Pancreas (tissue), 10 donors: ENCODE data around the gene DPPA2. TPM values are rescaled to one million over a fixed set of nuclear protein-coding genes. Genes with fewer than 3 reads are reported as not detected.

Experiments
- ATAC-seq, 4 donors: fragments of 200-7000 bp; cut with Tn5 transposase; one replicate each; pipeline versions ENCODE4 v1.8.0 to v1.9.1; 2020; ENCODE audit warnings: mild to moderate bottlenecking in 4 of 4, moderate library complexity in 4 of 4
- DNase-seq, 6 donors: peaks; one replicate each; pipeline ENCODE4 v3.0.0-alpha.2; 2020
- FAIRE-seq: peaks from 2 replicates; lab custom pipeline; 2012; peaks lifted over from hg19 to GRCh38; lab: Jason Lieb, UNC
- H3K27ac ChIP-seq, 4 donors: fragments of 200-600 bp; sonication (generic); 1 replicate in 3 of 4; 2 replicates in 1 of 4; pipeline versions ENCODE4 v1.5.0 to v1.8.0; 2020
- H3K27me3 ChIP-seq, 4 donors: fragments of 200-600 bp; one replicate each; pipeline ENCODE4 v1.8.0; 2021
- H3K36me3 ChIP-seq, 3 donors: fragments of 200-600 bp; sonication (generic) in 1 of 3; one replicate each; pipeline versions ENCODE4 v1.5.0 to v1.8.0; 2020 to 2021
- H3K4me1 ChIP-seq, 3 donors: fragments of 200-600 bp; one replicate each; pipeline ENCODE4 v1.8.0; 2021
- H3K4me3 ChIP-seq, 4 donors: fragments of 200-600 bp; sonication (generic) in 2 of 4; one replicate each; pipeline versions ENCODE4 v1.5.0 to v1.8.0; 2020 to 2021
- H3K9me3 ChIP-seq, 4 donors: fragments of 200-600 bp; one replicate each; pipeline ENCODE4 v1.8.0; 2021
- WGBS, 2 donors: extraction: QIAGEN DNeasy Blood & Tissue Kit; methylation state at CpG; one replicate each; pipeline ENCODE4 v1.1.7; 2013; 5-methylcytosine and 5-hydroxymethylcytosine counted together
- intact Hi-C, 3 donors: fragments of 100-400 bp; cut with DNase I; formaldehyde crosslinking; loops; one replicate each; pipeline versions ENCODE4 v1.11.1 to v1.14.2; 2022
- polyA plus RNA-seq, 2 donors: library from polyadenylated mRNA; stranded (reverse); fragments of 200-250 nt; gene quantifications; one replicate each; pipeline ENCODE4 v1.2.3, GENCODE V29; 2013
- total RNA-seq, 6 donors: library from RNA; stranded (reverse); fragmentation: NEBNext Ultra II Directional in 4 of 6; extraction: Animal tissue kit (Norgen Biotek cat#: 25700) in 4 of 6; gene quantifications; one replicate each; pipeline versions ENCODE4 v1.2.1 to v1.2.4, GENCODE V29; 2021 to 2023
- TF ChIP-seq, protein P1 (sequence below), 4 donors: fragments of 200-600 bp; sonication (generic) in 3 of 4; IDR thresholded peaks; one replicate each; pipeline versions ENCODE4 v1.5.0 to v1.8.0; 2021; ENCODE audit warnings: antibody characterized with exemption in 4 of 4
- donor health status: healthy with polysubstance abuse.
- donor health status: DM: no; HTN: no; CAD: no; lungs with moderate emphysema.
- donor health status: DM: no; HTN: no; CAD: no.
- donor health status: control.
- donor health status: control.
- donor health status: Bipolar disorder and iron deficiency.
- donor health status: DM: yes; HTN: yes; CAD: no.
- donor health status: DM: no; HTN: no; CAD: no.
- donor health status: DM: no; HTN: no; CAD: no.
- donor health status: DM: yes; HTN: yes; CAD: no.

The DPPA2 gene
- total and polyA plus RNA-seq, 8 donors, result not detected

DNA sequence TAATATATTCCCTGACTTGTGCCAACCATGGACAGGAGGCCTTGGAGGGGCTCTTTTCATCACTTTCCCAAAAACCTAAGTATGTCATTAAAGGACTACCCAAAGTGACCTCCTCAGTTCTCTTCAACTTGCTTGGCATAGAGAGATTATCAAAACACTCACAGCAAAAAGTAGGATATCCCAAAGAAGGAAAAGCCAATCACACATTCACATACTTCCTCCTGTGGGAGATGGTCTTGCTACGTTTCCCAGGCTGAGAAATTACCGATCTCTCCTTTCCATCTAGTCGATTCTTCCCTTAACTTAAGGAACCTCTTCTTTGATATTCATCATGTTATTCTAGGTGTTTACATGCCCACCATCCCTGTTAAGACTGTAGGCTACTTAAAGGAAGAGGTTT, 11.9 kb upstream of the DPPA2 start:
- intact Hi-C loops, result no loop called here
- DNase-seq (no peak), FAIRE-seq (no peak), ATAC-seq (no peak)
- WGBS, 2 donors, result 63 to 73% methylated on average over 3 of the region's 3 CpGs
- Histone ChIP-seq H3K27ac (no peak overlapping the region), H3K4me3 (no peak overlapping the region), H3K9me3 (no peaks in the 10 kb centered on the region), H3K27me3 (no peaks in the 10 kb centered on the region), H3K36me3 (no peaks in the 10 kb centered on the region), H3K4me1 (no peaks in the 10 kb centered on the region)
- TF ChIP-seq, protein P1, sequence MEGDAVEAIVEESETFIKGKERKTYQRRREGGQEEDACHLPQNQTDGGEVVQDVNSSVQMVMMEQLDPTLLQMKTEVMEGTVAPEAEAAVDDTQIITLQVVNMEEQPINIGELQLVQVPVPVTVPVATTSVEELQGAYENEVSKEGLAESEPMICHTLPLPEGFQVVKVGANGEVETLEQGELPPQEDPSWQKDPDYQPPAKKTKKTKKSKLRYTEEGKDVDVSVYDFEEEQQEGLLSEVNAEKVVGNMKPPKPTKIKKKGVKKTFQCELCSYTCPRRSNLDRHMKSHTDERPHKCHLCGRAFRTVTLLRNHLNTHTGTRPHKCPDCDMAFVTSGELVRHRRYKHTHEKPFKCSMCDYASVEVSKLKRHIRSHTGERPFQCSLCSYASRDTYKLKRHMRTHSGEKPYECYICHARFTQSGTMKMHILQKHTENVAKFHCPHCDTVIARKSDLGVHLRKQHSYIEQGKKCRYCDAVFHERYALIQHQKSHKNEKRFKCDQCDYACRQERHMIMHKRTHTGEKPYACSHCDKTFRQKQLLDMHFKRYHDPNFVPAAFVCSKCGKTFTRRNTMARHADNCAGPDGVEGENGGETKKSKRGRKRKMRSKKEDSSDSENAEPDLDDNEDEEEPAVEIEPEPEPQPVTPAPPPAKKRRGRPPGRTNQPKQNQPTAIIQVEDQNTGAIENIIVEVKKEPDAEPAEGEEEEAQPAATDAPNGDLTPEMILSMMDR (IDR thresholded peaks at IDR 0.05), result no peak

DNA sequence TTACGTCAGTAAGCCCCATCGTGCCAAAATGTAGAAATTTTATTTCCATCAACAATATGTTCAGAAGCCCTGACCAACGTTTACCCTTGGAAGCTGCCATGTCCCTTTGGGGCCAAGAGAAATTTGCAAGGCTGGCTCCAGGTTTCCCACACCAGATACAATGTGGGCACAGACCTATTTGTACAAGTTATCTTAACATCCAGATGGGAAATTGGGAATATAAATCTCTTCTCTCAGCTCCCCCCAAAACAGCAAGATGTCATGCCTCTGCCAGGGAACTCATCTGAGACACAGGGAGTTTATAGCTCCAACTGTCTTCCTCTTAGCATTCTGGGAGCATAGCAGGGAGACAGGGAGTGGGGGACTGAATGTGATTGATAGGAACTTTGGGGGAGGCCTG, 9.3 kb upstream of the DPPA2 start:
- DNase-seq (no peak), ATAC-seq (no peak), FAIRE-seq (no peak)
- Histone ChIP-seq H3K36me3 (no peaks in the 10 kb centered on the region), H3K27me3 (no peaks in the 10 kb centered on the region), H3K4me3 (no peak overlapping the region), H3K9me3 (no peaks in the 10 kb centered on the region), H3K4me1 (no peaks in the 10 kb centered on the region), H3K27ac (no peak overlapping the region)
- intact Hi-C loops, result no loop called here
- 47 to 56% methylated on average over 3 of the region's 3 CpGs for WGBS, 2 donors
- TF ChIP-seq, protein P1 (IDR thresholded peaks at IDR 0.05), result no peak

DNA sequence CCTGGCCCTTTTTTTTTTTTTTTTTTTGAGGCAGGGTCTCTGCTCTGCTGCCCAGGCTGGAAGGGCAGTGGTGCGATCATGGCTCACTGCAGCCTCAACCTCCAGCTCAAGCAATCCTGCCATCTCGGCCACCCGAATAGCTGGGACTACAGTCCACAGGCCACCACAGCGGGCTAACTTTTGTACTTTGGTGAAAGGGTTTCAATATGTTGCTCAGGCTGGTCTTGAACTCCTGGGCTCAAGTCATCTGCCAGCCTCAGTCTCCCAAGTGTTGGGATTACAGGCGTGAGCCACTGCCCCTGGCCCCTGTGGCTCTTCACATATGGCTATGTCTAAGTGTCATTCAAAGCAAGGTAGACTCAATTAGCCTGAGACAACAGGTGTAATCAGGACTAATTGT, 8.8 kb upstream of the DPPA2 start:
- FAIRE-seq (no peak), DNase-seq (no peak), ATAC-seq (no peak)
- WGBS, 2 donors, result 70 to 85% methylated on average over 5 of the region's 5 CpGs
- no peaks in the 10 kb centered on the region for H3K9me3 ChIP-seq
- no peaks in the 10 kb centered on the region for H3K4me1 ChIP-seq
- no peak overlapping the region for H3K27ac ChIP-seq
- H3K27me3 ChIP-seq, result no peaks in the 10 kb centered on the region
- no peaks in the 10 kb centered on the region for H3K36me3 ChIP-seq
- TF ChIP-seq, protein P1 (IDR thresholded peaks at IDR 0.05), result no peak
- no peak overlapping the region for H3K4me3 ChIP-seq
- intact Hi-C loops, result no loop called here

DNA sequence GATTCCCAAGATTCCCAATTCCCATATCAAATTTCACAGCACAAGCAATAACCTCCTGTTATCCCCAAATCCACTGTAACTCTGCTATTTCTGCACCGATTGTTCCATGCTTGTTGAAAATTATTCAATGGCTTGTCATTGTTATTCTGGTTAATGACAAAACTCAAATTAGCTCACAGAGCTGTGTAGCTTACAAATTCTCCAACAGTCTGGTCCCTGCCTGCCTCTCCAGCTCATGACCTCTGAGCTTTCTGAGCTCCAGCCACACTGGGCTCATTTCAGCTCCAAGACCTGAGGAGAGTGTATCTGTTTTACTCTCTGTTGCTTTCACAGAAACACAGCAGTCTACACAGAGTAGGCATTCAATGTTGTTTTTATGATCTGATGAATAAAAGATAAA, 3.3 kb downstream of the DPPA2 start:
- FAIRE-seq, result no peak
- H3K4me1 ChIP-seq, result no peaks in the 10 kb centered on the region

DNA sequence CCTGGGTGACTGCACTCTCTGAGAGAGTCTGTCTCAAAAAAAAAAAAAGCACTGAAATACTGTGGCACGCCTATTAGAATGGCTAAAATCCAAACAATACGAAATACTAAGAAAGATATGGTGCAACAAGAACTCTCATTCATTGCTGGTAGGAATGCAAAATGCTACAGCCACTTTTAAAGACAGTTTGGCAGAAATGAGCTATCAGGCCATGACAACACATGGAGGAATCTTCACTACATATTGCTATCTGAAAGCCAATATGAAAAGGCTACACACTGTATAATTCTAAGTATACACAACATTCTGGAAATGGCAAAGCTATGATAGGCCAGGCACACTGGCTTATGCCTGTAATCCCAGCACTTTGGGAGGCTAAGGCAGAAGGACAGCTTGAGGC, 18.8 kb downstream of the DPPA2 start:
- 66 to 78% methylated on average over 2 of the region's 2 CpGs for WGBS, 2 donors
- H3K27ac ChIP-seq, result no peak overlapping the region

More for the DNA sequence above, 3.3 kb downstream of the DPPA2 start:
- no peak for ATAC-seq
- no peaks in the 10 kb centered on the region for H3K9me3 ChIP-seq
- TF ChIP-seq, protein P1 (IDR thresholded peaks at IDR 0.05), result no peak
- no peaks in the 10 kb centered on the region for H3K36me3 ChIP-seq
- no peaks in the 10 kb centered on the region for H3K27me3 ChIP-seq
- no peak overlapping the region for H3K27ac ChIP-seq
- H3K4me3 ChIP-seq, result no peak overlapping the region
- WGBS, 2 donors, result 18 to 40% methylated on average over 1 of the region's 1 CpG
- no peak for DNase-seq
- intact Hi-C loops, result no loop called here

More for the DNA sequence above, 18.8 kb downstream of the DPPA2 start:
- no peak for ATAC-seq
- intact Hi-C loops, result no loop called here
- H3K9me3 ChIP-seq, result no peaks in the 10 kb centered on the region
- no peaks in the 10 kb centered on the region for H3K36me3 ChIP-seq
- H3K27me3 ChIP-seq, result no peaks in the 10 kb centered on the region
- H3K4me1 ChIP-seq, result no peaks in the 10 kb centered on the region
- TF ChIP-seq, protein P1 (IDR thresholded peaks at IDR 0.05), result no peak
- no peak for DNase-seq
- no peak for FAIRE-seq
- H3K4me3 ChIP-seq, result no peak overlapping the region
